Stimulated activated CD8-positive, alpha-beta memory T cell treated with anti-CD3 and anti-CD28 coated beads, Interleukin-4, amount 100 ng/mL, for 48 hours (primary cell): ENCODE results near the gene FAM240B.

Experiments
- DNase-seq: peaks from one replicate; pipeline ENCODE4 v3.0.0-alpha.2; 2020

The FAM240B gene

GRCh38 chr9:38697776-38698300 lies 22.1 kb downstream of the FAM240B start:
- DNase-seq: no peak

GRCh38 chr9:38696999-38697398 lies 22.9 kb downstream of the FAM240B start:
- DNase-seq: no peak

- no peak for DNase-seq
Observed at GRCh38 chr9:38694676-38695075, 25.3 kb downstream of the FAM240B start.

- DNase-seq: no peak
Observed at GRCh38 chr9:38692707-38693106, 27.2 kb downstream of the FAM240B start.

GRCh38 chr9:38690574-38690973 lies 29.4 kb downstream of the FAM240B start:
- no peak for DNase-seq

GRCh38 chr9:38689678-38690077 lies 30.3 kb downstream of the FAM240B start:
- DNase-seq: no peak

- no peak for DNase-seq
Observed at GRCh38 chr9:38687992-38688391, 31.9 kb downstream of the FAM240B start.

- DNase-seq: peak; percentile 53
Observed at GRCh38 chr9:38687389-38687842, 32.5 kb downstream of the FAM240B start.

GRCh38 chr9:38686933-38687332 lies 33.0 kb downstream of the FAM240B start:
- DNase-seq: no peak

- DNase-seq: no peak
Observed at GRCh38 chr9:38685535-38685934, 34.4 kb downstream of the FAM240B start.

GRCh38 chr9:38683336-38683735 lies 36.6 kb downstream of the FAM240B start:
- no peak for DNase-seq

GRCh38 chr9:38682713-38683112 lies 37.2 kb downstream of the FAM240B start:
- DNase-seq: no peak

GRCh38 chr9:38681747-38682227 lies 38.1 kb downstream of the FAM240B start:
- DNase-seq: no peak

GRCh38 chr9:38680837-38681445 lies 39.0 kb downstream of the FAM240B start:
- DNase-seq: no peak

GRCh38 chr9:38677660-38678303 lies 42.2 kb downstream of the FAM240B start:
- no peak for DNase-seq

GRCh38 chr9:38675831-38676230 lies 44.1 kb downstream of the FAM240B start:
- DNase-seq: no peak

- DNase-seq: no peak
Observed at GRCh38 chr9:38675211-38675610, 44.7 kb downstream of the FAM240B start.

GRCh38 chr9:38673399-38674193 lies 46.3 kb downstream of the FAM240B start:
- no peak for DNase-seq

GRCh38 chr9:38671748-38672147 lies 48.2 kb downstream of the FAM240B start:
- DNase-seq: no peak

- DNase-seq: no peak
Observed at GRCh38 chr9:38671372-38671731, 48.6 kb downstream of the FAM240B start.

GRCh38 chr9:38670542-38671371 lies 49.2 kb downstream of the FAM240B start:
- no peak for DNase-seq

GRCh38 chr9:38668791-38669466 lies 51.0 kb downstream of the FAM240B start:
- no peak for DNase-seq
